SK-N-SH (cell line): ENCODE measurements around the gene GNG3. TPM values are rescaled to one million over a fixed set of nuclear protein-coding genes. Genes with fewer than 3 reads are reported as not detected.

Source experiments
- CTCF ChIA-PET: fragments of 300-600, 350-600 bp; formaldehyde crosslinking; extraction: SDS; loops from one replicate; lab custom pipeline; 2021; lab: Yijun Ruan, JAX
- POLR2A ChIA-PET: fragments of 350-600 bp; sonication (Branson Sonifier 250); formaldehyde crosslinking; extraction: SDS; loops from one replicate; lab custom pipeline; 2020; ENCODE audit warnings: antibody characterized with exemption, inconsistent platforms; lab: Yijun Ruan, JAX
- DNase-seq: peaks from one replicate; pipeline ENCODE4 v3.0.0; 2012
- H2AFZ ChIP-seq: fragments of 200-600 bp; sonication (generic); 2 replicates; pipeline ENCODE4 v1.8.1; 2016; ENCODE audit warnings: antibody characterized with exemption, mild to moderate bottlenecking, low read depth
- H3F3A ChIP-seq: fragments of 200-600 bp; sonication (generic); replicated peaks from 2 replicates; pipeline ENCODE3; 2016; ENCODE audit warnings: antibody characterized with exemption, mild to moderate bottlenecking; ENCODE audit not compliant: insufficient read depth
- H3K27ac ChIP-seq, 2 experiments: fragments of 200-500 bp in 1 of 2; fragments of 200-600 bp in 1 of 2; sonication (Bioruptor generic) in 1 of 2; sonication (generic), shearing (Covaris generic) in 1 of 2; 2 replicates each; pipeline versions ENCODE4 v1.5.1 to v1.6.1; 2014 to 2016; ENCODE audit warnings: low read depth in 2 of 2, inconsistent platforms in 1 of 2, low read length in 1 of 2, mild to moderate bottlenecking in 1 of 2, mixed read lengths in 1 of 2
- H3K27me3 ChIP-seq: fragments of 200-600 bp; sonication (generic), shearing (Covaris generic); 2 replicates; pipeline ENCODE4 v1.6.1; 2016; ENCODE audit warnings: mixed run types; ENCODE audit not compliant: insufficient read depth
- H3K36me3 ChIP-seq, 2 experiments: fragments of 200-500 bp in 1 of 2; fragments of 200-600 bp in 1 of 2; sonication (Bioruptor generic) in 1 of 2; sonication (generic) in 1 of 2; replicated peaks in 1 of 2; 2 replicates each; pipeline versions ENCODE3 to v1.5.1; 2014 to 2016; ENCODE audit warnings: low read length in 1 of 2, mild to moderate bottlenecking in 1 of 2; ENCODE audit not compliant: insufficient read depth in 2 of 2, control insufficient read depth in 1 of 2
- H3K4me1 ChIP-seq, 2 experiments: fragments of 200-500 bp in 1 of 2; fragments of 200-600 bp in 1 of 2; sonication (Bioruptor generic) in 1 of 2; sonication (generic), shearing (Covaris generic) in 1 of 2; 2 replicates each; pipeline versions ENCODE4 v1.5.1 to v1.6.1; 2014 to 2016; ENCODE audit warnings: low read depth in 1 of 2, low read length in 1 of 2, mixed run types in 1 of 2; ENCODE audit not compliant: insufficient read depth in 2 of 2, control insufficient read depth in 1 of 2
- H3K4me2 ChIP-seq: fragments of 200-600 bp; sonication (generic), shearing (Covaris generic); 2 replicates; pipeline ENCODE4 v1.6.1; 2017; ENCODE audit warnings: mixed run types
- H3K4me3 ChIP-seq, 2 experiments: fragments of 200-500 bp in 1 of 2; fragments of 200-600 bp in 1 of 2; sonication (Bioruptor generic) in 1 of 2; sonication (generic), shearing (Covaris generic) in 1 of 2; 2 replicates each; pipeline versions ENCODE4 v1.5.1 to v1.8.1; 2014 to 2016; ENCODE audit warnings: low read depth in 2 of 2, inconsistent platforms in 1 of 2, low read length in 1 of 2, mild to moderate bottlenecking in 1 of 2, mixed read lengths in 1 of 2, moderate library complexity in 1 of 2
- H3K79me2 ChIP-seq: fragments of 200-600 bp; sonication (generic); 2 replicates; pipeline ENCODE4 v1.8.1; 2017; ENCODE audit warnings: mild to moderate bottlenecking; ENCODE audit not compliant: insufficient read depth
- H3K9ac ChIP-seq: fragments of 200-600 bp; sonication (generic); 2 replicates; pipeline ENCODE4 v1.6.1; 2017; ENCODE audit warnings: mixed run types
- H3K9me2 ChIP-seq: fragments of 200-600 bp; sonication (generic); 2 replicates; pipeline ENCODE4 v1.6.1; 2017; ENCODE audit warnings: mixed run types
- H3K9me3 ChIP-seq: fragments of 200-600 bp; sonication (generic); 2 replicates; pipeline ENCODE4 v1.6.1; 2017; ENCODE audit warnings: mixed run types, mild to moderate bottlenecking, moderate library complexity
- H4K20me1 ChIP-seq: fragments of 200-600 bp; sonication (generic); 2 replicates; pipeline ENCODE4 v1.6.1; 2017; ENCODE audit warnings: mild to moderate bottlenecking, mixed run types; ENCODE audit not compliant: insufficient read depth
- EP300 ChIP-seq, 2 experiments: IDR thresholded peaks; 2 replicates each; pipeline versions ENCODE4 v1.4.0 to v1.6.1; 2012; ENCODE audit warnings: borderline replicate concordance in 1 of 2, low read depth in 1 of 2, low read length in 1 of 2
- EZH2phosphoT487 ChIP-seq: fragments of 200-600 bp; sonication (generic); IDR thresholded peaks from 2 replicates; pipeline ENCODE4 v1.6.1; 2017; ENCODE audit warnings: low read depth, mixed run types, mild to moderate bottlenecking, antibody characterized with exemption, moderate library complexity, borderline replicate concordance
- FOXM1 ChIP-seq: IDR thresholded peaks from 2 replicates; pipeline ENCODE4 v1.4.0; 2012; ENCODE audit warnings: low read depth, mild to moderate bottlenecking
- GATA2 ChIP-seq: sonication (generic); formaldehyde crosslinking; IDR thresholded peaks from 2 replicates; pipeline ENCODE4 v1.5.0; 2020; ENCODE audit warnings: mild to moderate bottlenecking, missing genetic modification reagents
- IRF3 ChIP-seq: fragments of 150-350 bp; IDR thresholded peaks from 2 replicates; pipeline ENCODE4 v1.6.1; 2016; ENCODE audit warnings: mild to moderate bottlenecking, low read depth, low read length
- MEF2A ChIP-seq: IDR thresholded peaks from 2 replicates; pipeline ENCODE4 v1.4.0; 2012; ENCODE audit warnings: low read depth, borderline replicate concordance
- MXI1 ChIP-seq: IDR thresholded peaks from 2 replicates; pipeline ENCODE4 v1.6.1; 2012; ENCODE audit warnings: mild to moderate bottlenecking, low read depth, low read length, improper control_type of control experiment
- NRF1 ChIP-seq: IDR thresholded peaks from 2 replicates; pipeline ENCODE4 v1.6.1; 2012; ENCODE audit warnings: low read depth, mild to moderate bottlenecking, low read length
- RAD21 ChIP-seq: IDR thresholded peaks from 2 replicates; pipeline ENCODE4 v1.6.1; 2012; ENCODE audit warnings: mild to moderate bottlenecking, low read length
- RCOR1 ChIP-seq: fragments of 150-350 bp; IDR thresholded peaks from 2 replicates; pipeline ENCODE4 v1.6.1; 2017; ENCODE audit warnings: antibody characterized with exemption, low read length
- REST ChIP-seq: IDR thresholded peaks from 2 replicates; pipeline ENCODE4 v1.6.1; 2012; ENCODE audit warnings: mild to moderate bottlenecking, low read depth, low read length, moderate library complexity
- RFX5 ChIP-seq: IDR thresholded peaks from 2 replicates; pipeline ENCODE4 v1.6.1; 2012; ENCODE audit warnings: mild to moderate bottlenecking, improper control_type of control experiment, low read length
- SMC3 ChIP-seq: IDR thresholded peaks from 2 replicates; pipeline ENCODE4 v1.6.1; 2012; ENCODE audit warnings: low read depth, low read length, improper control_type of control experiment
- TAF1 ChIP-seq: IDR thresholded peaks from 2 replicates; pipeline ENCODE4 v1.6.1; 2012; ENCODE audit warnings: low read depth, mild to moderate bottlenecking, low read length, moderate library complexity, borderline replicate concordance
- TCF12 ChIP-seq: IDR thresholded peaks from 2 replicates; pipeline ENCODE4 v1.4.0; 2012
- ZBTB33 ChIP-seq: IDR thresholded peaks from 2 replicates; pipeline ENCODE4 v1.4.0; 2012; ENCODE audit warnings: low read depth, borderline replicate concordance
- WGBS: methylation state at CpG from one replicate; pipeline ENCODE4 v1.1.6; 2017; ENCODE audit warnings: low lambda C conversion rate; 5-methylcytosine and 5-hydroxymethylcytosine counted together
- polyA plus RNA-seq, 3 experiments: library from polyadenylated mRNA; depleted of rRNA; stranded (reverse); fragments of >200 nt; gene quantifications; 2 replicates each; pipeline ENCODE4 v1.2.3, GENCODE V29; 2012
- TF ChIP-seq, protein P1 (sequence below): IDR thresholded peaks from 2 replicates; pipeline ENCODE4 v1.4.0; 2012; ENCODE audit warnings: low read depth
- TF ChIP-seq, protein P2 (sequence below): fragments of 200-600 bp; sonication (generic); IDR thresholded peaks from 2 replicates; pipeline ENCODE4 v1.6.1; 2017; ENCODE audit warnings: antibody characterized with exemption, mild to moderate bottlenecking, moderate library complexity

GNG3 gene
- polyA plus RNA-seq, 1 of the 3 experiments (the other 2 are of a cell fraction) = 0.16 TPM

GRCh38 chr11:62709247-62710000 is 1.9 kb downstream of the GNG3 start (continued):
- TF ChIP-seq SMC3 = no peak
- TF ChIP-seq EZH2phosphoT487 = no peak
- no peak for TF ChIP-seq RFX5
- TF ChIP-seq, protein P1, sequence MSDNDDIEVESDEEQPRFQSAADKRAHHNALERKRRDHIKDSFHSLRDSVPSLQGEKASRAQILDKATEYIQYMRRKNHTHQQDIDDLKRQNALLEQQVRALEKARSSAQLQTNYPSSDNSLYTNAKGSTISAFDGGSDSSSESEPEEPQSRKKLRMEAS = no peak
- TF ChIP-seq TCF12 = peak; percentile 14; the same call in 1 of the 2 replicates
- TF ChIP-seq REST = no peak
- TF ChIP-seq MXI1 = 0 out of 2 replicates have a peak, but pooled peaks have one; percentile 3
- TF ChIP-seq RAD21 = no peak

DNA sequence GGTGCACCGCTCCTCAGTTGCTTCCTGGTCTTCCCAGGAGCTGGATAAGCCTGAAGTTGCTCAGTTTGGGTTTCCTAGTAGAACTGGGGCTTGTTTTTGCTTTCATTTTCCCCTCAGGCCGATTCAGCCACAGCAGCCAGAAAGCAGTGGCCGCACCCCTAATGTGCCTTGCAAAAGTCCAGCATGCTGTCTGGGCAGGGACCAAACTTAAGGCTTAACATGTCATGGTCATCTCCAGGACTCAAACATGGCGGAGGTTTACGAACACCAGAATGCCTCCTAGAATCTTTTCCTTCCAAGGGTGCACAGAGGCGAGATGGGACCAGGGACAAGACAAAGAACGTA is 2.5 kb downstream of the GNG3 start:
- Histone ChIP-seq H3K4me2 (peak overlapping the region; percentile 81), H3K36me3 (peaks cover 40 to 45% of the 10 kb centered on the region in 2 experiments), H2AFZ (peak overlapping the region; percentile 93), H3K4me3 (peak overlapping the region; percentile 35 to 38; a peak in 3 of 4 replicates), H3F3A (peaks cover 54% of the 10 kb centered on the region), H3K9ac (peak overlapping the region; percentile 70), H3K79me2 (peaks cover 9% of the 10 kb centered on the region; the same call in 1 of the 2 replicates), H3K4me1 (peaks cover 19 to 44% of the 10 kb centered on the region in 2 experiments; a peak in 3 of 4 replicates), H3K27ac (peak overlapping the region; percentile 85 to 94), H3K27me3 (no peaks in the 10 kb centered on the region), H3K9me3 (no peaks in the 10 kb centered on the region), H4K20me1 (no peaks in the 10 kb centered on the region), H3K9me2 (no peaks in the 10 kb centered on the region)
- POLR2A ChIA-PET = interaction anchor here (1.5 to 4.0 kb wide), 4 partner anchors 16 to 118 kb away, joined by 5 to 24 read pairs (median 10); partner anchors contain the start of genes C11orf98, CSKMT, HNRNPUL2 and LBHD1
- 92% methylated on average over 7 of the region's 7 CpGs for whole genome bisulfite sequencing
- CTCF ChIA-PET = interaction anchor here (0.6 to 1.5 kb wide), 3 partner anchors 16 to 91 kb away, joined by 3 to 5 read pairs (median 3); no protein-coding TSS in a partner anchor
- no peak for DNase-seq
- TF ChIP-seq FOXM1 = no peak
- no peak for TF ChIP-seq RCOR1
- no peak for TF ChIP-seq RFX5
- TF ChIP-seq EZH2phosphoT487 = no peak
- TF ChIP-seq MXI1 = no peak
- no peak for TF ChIP-seq TAF1
- TF ChIP-seq, protein P2, sequence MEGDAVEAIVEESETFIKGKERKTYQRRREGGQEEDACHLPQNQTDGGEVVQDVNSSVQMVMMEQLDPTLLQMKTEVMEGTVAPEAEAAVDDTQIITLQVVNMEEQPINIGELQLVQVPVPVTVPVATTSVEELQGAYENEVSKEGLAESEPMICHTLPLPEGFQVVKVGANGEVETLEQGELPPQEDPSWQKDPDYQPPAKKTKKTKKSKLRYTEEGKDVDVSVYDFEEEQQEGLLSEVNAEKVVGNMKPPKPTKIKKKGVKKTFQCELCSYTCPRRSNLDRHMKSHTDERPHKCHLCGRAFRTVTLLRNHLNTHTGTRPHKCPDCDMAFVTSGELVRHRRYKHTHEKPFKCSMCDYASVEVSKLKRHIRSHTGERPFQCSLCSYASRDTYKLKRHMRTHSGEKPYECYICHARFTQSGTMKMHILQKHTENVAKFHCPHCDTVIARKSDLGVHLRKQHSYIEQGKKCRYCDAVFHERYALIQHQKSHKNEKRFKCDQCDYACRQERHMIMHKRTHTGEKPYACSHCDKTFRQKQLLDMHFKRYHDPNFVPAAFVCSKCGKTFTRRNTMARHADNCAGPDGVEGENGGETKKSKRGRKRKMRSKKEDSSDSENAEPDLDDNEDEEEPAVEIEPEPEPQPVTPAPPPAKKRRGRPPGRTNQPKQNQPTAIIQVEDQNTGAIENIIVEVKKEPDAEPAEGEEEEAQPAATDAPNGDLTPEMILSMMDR = no peak
- no peak for TF ChIP-seq ZBTB33
- TF ChIP-seq SMC3 = no peak
- no peak for TF ChIP-seq IRF3
- no peak for TF ChIP-seq GATA2 (CRISPR knock-in tag)
- TF ChIP-seq MEF2A = no peak
- no peak for TF ChIP-seq EP300 (IDR thresholded peaks at IDR 0.05; ENCODE audit: borderline replicate concordance in 1 of 2, low read depth in 1 of 2, low read length in 1 of 2)
- no peak for TF ChIP-seq NRF1
- no peak for TF ChIP-seq TCF12
